Activated CD4-positive, alpha-beta T cell treated with anti-CD3 and anti-CD28 coated beads, Interleukin-2, Interleukin-6, amounts not matched to agents 100 ng/mL and 50 ng/mL, durations not matched to agents 16 hours and 8 hours (primary cell): Measurements from ENCODE around the gene BRCA2.
A peak's percentile ranks its signal among the peaks of the same experiment; 100 is the strongest.
"Not testable (repeated sequence)": the region's sequence is repeated elsewhere in the genome, so short reads cannot be mapped to it uniquely, and the experiment has no call there.

Experiments
- DNase-seq: peaks from one replicate; pipeline ENCODE4 v3.0.0-alpha.2; 2020

BRCA2 gene

GRCh38 chr13:32310134-32310706 is 5.1 kb upstream of the BRCA2 start:
- DNase-seq, result peak; percentile 68

GRCh38 chr13:32311188-32311897 is 4.0 kb upstream of the BRCA2 start:
- no peak for DNase-seq

GRCh38 chr13:32314271-32315237 is 754 bp upstream of the BRCA2 start:
- DNase-seq, result peak; percentile 70

- no peak for DNase-seq
These were observed 676 bp downstream of the BRCA2 start for GRCh38 chr13:32316028-32316339.

GRCh38 chr13:32316501-32316900 is 1.2 kb downstream of the BRCA2 start:
- no peak for DNase-seq

- DNase-seq, result no peak
These were observed 2.6 kb downstream of the BRCA2 start for GRCh38 chr13:32317716-32318465.

GRCh38 chr13:32320528-32320927 is 5.2 kb downstream of the BRCA2 start:
- no peak for DNase-seq

- no peak for DNase-seq
These were observed 8.6 kb downstream of the BRCA2 start for GRCh38 chr13:32323912-32324311.

- no peak for DNase-seq
These were observed 15.1 kb downstream of the BRCA2 start for GRCh38 chr13:32330441-32330840.

GRCh38 chr13:32334671-32335070 is 19.4 kb downstream of the BRCA2 start:
- DNase-seq, result no peak

- no peak for DNase-seq
These were observed 25.6 kb downstream of the BRCA2 start for GRCh38 chr13:32340914-32341313.

- DNase-seq, result no peak
These were observed 32.3 kb downstream of the BRCA2 start for GRCh38 chr13:32347651-32348050.

GRCh38 chr13:32350839-32351441 is 35.6 kb downstream of the BRCA2 start:
- DNase-seq, result peak; percentile 2

- no peak for DNase-seq
These were observed 38.7 kb downstream of the BRCA2 start for GRCh38 chr13:32354040-32354439.

- DNase-seq, result not testable (repeated sequence)
These were observed 40.6 kb downstream of the BRCA2 start for GRCh38 chr13:32355935-32356334.

- no peak for DNase-seq
These were observed 47.3 kb downstream of the BRCA2 start for GRCh38 chr13:32362574-32362973.

- DNase-seq, result no peak
These were observed 55.5 kb downstream of the BRCA2 start for GRCh38 chr13:32370805-32371204.

- no peak for DNase-seq
These were observed 61.5 kb downstream of the BRCA2 start for GRCh38 chr13:32376642-32377415.

GRCh38 chr13:32378012-32378411 is 62.7 kb downstream of the BRCA2 start:
- DNase-seq, result no peak

- DNase-seq, result peak; percentile 13
These were observed 66.2 kb downstream of the BRCA2 start for GRCh38 chr13:32381539-32381938.

- DNase-seq, result no peak
These were observed 68.7 kb downstream of the BRCA2 start for GRCh38 chr13:32383836-32384618.
